ENCODE results near the gene PRPF19. TPM values are rescaled to one million over a fixed set of nuclear protein-coding genes. Genes with fewer than 3 reads are reported as not detected.

PRPF19 gene
- total and polyA plus RNA-seq, 2 of the 8 experiments (the other 6 are each of a cell fraction or from before 2014, with no cell fraction given), result 107 to 141 TPM

GRCh38 chr11:60890696-60891095, 15.7 kb downstream of the PRPF19 start:
- Histone ChIP-seq H2BK12ac (ENCODE audit: low read depth, low read length) (no peak overlapping the region), H2BK5ac (ENCODE audit: low read depth, low read length) (no peak overlapping the region)
- no peak for FAIRE-seq

More at GRCh38 chr11:60890696-60891095, 15.7 kb downstream of the PRPF19 start:
- H2AFZ ChIP-seq (ENCODE audit: low read length), result no peak overlapping the region
- no peak overlapping the region for H4K8ac ChIP-seq (ENCODE audit: extremely low read depth, insufficient read depth, low read length)
- TF ChIP-seq FOSL1 (IDR thresholded peaks at IDR 0.05; ENCODE audit: insufficient read depth, low read depth, low read length) (no peak), BRCA1 (IDR thresholded peaks at IDR 0.05; ENCODE audit: low read depth, low read length) (no peak), EP300 (IDR thresholded peaks at IDR 0.05; ENCODE audit: borderline replicate concordance in 1 of 2, low read depth in 2 of 2, low read length in 2 of 2) (no peak), CEBPB (IDR thresholded peaks at IDR 0.05; ENCODE audit: low read depth, low read length) (no peak), TEAD4 (IDR thresholded peaks at IDR 0.05; ENCODE audit: low read depth, low read length) (no peak), JUN (IDR thresholded peaks at IDR 0.05; ENCODE audit: low read depth, low read length) (no peak), CTBP2 (IDR thresholded peaks at IDR 0.05; ENCODE audit: borderline replicate concordance, insufficient read depth, insufficient read length, low read length) (no peak), HDAC2 (IDR thresholded peaks at IDR 0.05; ENCODE audit: borderline replicate concordance in 1 of 2, low read depth in 2 of 2, low read length in 2 of 2) (no peak), TAF1 (IDR thresholded peaks at IDR 0.05; ENCODE audit: low read depth, low read length) (no peak), GABPA (IDR thresholded peaks at IDR 0.05; ENCODE audit: borderline replicate concordance, insufficient read depth, low read length) (no peak), JUND (IDR thresholded peaks at IDR 0.05; ENCODE audit: low read length) (no peak)
- no peak overlapping the region for H3K4ac ChIP-seq (replicated peaks; ENCODE audit: insufficient read length, low read depth, low read length)
- no peak overlapping the region for H4K5ac ChIP-seq (ENCODE audit: insufficient read length, low read depth, low read length)
- H2BK15ac ChIP-seq (ENCODE audit: low read length), result no peak overlapping the region
- H2BK20ac ChIP-seq (ENCODE audit: low read length), result no peak overlapping the region
- no peak overlapping the region for H2AK5ac ChIP-seq (ENCODE audit: low read depth, low read length)
- no peaks in the 10 kb centered on the region for H3K9me3 ChIP-seq (ENCODE audit: insufficient read depth in 2 of 2, low read depth in 1 of 2, low read length in 1 of 2)
- 91% methylated on average over 5 of the region's 5 CpGs; no CpG with 5 or more reads in 1 of the 2 experiments for WGBS, 2 experiments (ENCODE audit: extremely low coverage in 1 of 2, insufficient coverage in 1 of 2, insufficient read length in 1 of 2, insufficient replicate concordance in 2 of 2, low coverage in 1 of 2, low lambda C conversion rate in 2 of 2, missing lambda C conversion rate in 1 of 2)
- no peak overlapping the region for H4K91ac ChIP-seq (replicated peaks; ENCODE audit: insufficient read length, low read length)
- H3K79me1 ChIP-seq (ENCODE audit: low read depth, low read length), result no peaks in the 10 kb centered on the region; the same call in 1 of the 2 replicates
- H3K9ac ChIP-seq (replicated peaks in 1 of 4; ENCODE audit: extremely low read depth in 1 of 4, low read depth in 3 of 4, low read length in 3 of 4), result no peak overlapping the region
- POLR2A ChIA-PET (ENCODE audit: partially characterized antibody), result interaction anchor here (0.7 to 3.9 kb wide), 5 partner anchors 8 to 113 kb away, joined by 3 to 17 read pairs (median 4); partner anchors contain the start of gene TMEM132A
- no peaks in the 10 kb centered on the region for H3K4me1 ChIP-seq (replicated peaks in 1 of 4; ENCODE audit: control insufficient read depth in 3 of 4, insufficient read depth in 4 of 4, low read length in 3 of 4)
- no peak overlapping the region for H3K4me3 ChIP-seq (ENCODE audit: extremely low read depth in 1 of 4, insufficient read depth in 2 of 4, low read depth in 3 of 4, low read length in 4 of 4)
- no peaks in the 10 kb centered on the region for H3K27me3 ChIP-seq (replicated peaks in 1 of 4; ENCODE audit: control insufficient read depth in 3 of 4, extremely low read depth in 1 of 4, insufficient read depth in 3 of 4, low read length in 3 of 4)
- no peak for DNase-seq (ENCODE audit: low read depth in 1 of 2, low spot score in 2 of 2)
- H3K56ac ChIP-seq (replicated peaks; ENCODE audit: insufficient read length, low read depth, low read length), result no peak overlapping the region
- H3K36me3 ChIP-seq (ENCODE audit: control insufficient read depth in 2 of 4, insufficient read depth in 4 of 4, low read length in 3 of 4), result peaks cover 5 to 38% (median 23%) of the 10 kb centered on the region in 4 experiments
- no peak overlapping the region for H3K27ac ChIP-seq (ENCODE audit: low read depth, low read length)
- no peak overlapping the region for H3K18ac ChIP-seq (ENCODE audit: extremely low read depth, low read length)
- H4K20me1 ChIP-seq (replicated peaks in 1 of 2; ENCODE audit: control insufficient read depth in 1 of 2, insufficient read depth in 2 of 2, low read length in 2 of 2), result peaks cover 0 to 7% of the 10 kb centered on the region in 2 experiments
- no peak overlapping the region for H2BK120ac ChIP-seq (replicated peaks; ENCODE audit: low read depth, low read length)
- H3K23ac ChIP-seq (ENCODE audit: insufficient read length), result no peak overlapping the region
- no peak overlapping the region for H3K14ac ChIP-seq (ENCODE audit: insufficient read length)
- no peaks in the 10 kb centered on the region for H3K79me2 ChIP-seq (ENCODE audit: control insufficient read depth in 1 of 2, insufficient read depth in 2 of 2, low read length in 2 of 2)
- H3K23me2 ChIP-seq (ENCODE audit: low read depth, low read length), result no peaks in the 10 kb centered on the region
- no peak overlapping the region for H3K4me2 ChIP-seq (ENCODE audit: insufficient read depth in 1 of 2, low read depth in 2 of 2, low read length in 2 of 2)
- CTCF ChIA-PET (ENCODE audit: partially characterized antibody), result interaction anchor here (1.0 to 23.0 kb wide), 5 partner anchors 7 to 58 kb away, joined by 3 to 522 read pairs (median 16); partner anchors contain the start of gene PRPF19
